Measurements from ENCODE around the gene MYO5B. TPM values are rescaled to one million over a fixed set of nuclear protein-coding genes. Genes with fewer than 3 reads are reported as not detected.

MYO5B gene
- polyA plus RNA-seq, 1 donor (not counting 4 experiments of a cell fraction or from before 2014, with no cell fraction given) = 6.8 TPM

DNA sequence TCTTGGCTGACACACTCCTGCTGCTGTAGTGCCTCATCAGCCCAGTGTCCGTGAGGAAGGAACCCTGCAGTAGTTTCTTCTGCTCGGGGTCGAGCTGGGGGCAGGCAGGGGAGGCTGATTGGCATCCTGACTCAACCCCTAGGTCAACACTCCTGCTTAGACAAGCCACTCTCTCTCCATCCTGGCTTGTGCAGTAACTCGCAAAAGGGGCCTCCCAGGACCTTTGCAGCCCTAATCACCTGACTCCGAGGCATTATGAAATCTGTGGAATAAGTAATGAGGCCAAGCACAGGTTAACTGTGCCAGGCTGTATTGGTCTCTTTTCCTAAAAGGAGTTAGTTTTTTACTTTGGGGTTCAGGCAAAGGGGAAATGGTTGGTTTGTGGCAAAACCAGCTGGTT lies 289.2 kb downstream of the MYO5B start:
- dilution Hi-C loops (cut with MboI; ENCODE audit: extremely low pct_ligation_motif_present, low sequenced_read_pairs) = no loop called here
- Histone ChIP-seq H3K27me3 (ENCODE audit: control insufficient read depth, extremely low read depth, insufficient read depth, low read length) (peaks cover 6% of the 10 kb centered on the region), H2AFZ (ENCODE audit: control insufficient read depth, low read length) (no peak overlapping the region), H3K4me3 (ENCODE audit: control insufficient read depth in 2 of 3, extremely low read depth in 1 of 3, insufficient read depth in 2 of 3, low read depth in 1 of 3, low read length in 3 of 3) (no peak overlapping the region), H3K36me3 (ENCODE audit: control insufficient read depth in 2 of 2, extremely low read depth in 1 of 2, insufficient read depth in 2 of 2, low read length in 2 of 2) (no peaks in the 10 kb centered on the region), H3K4me2 (ENCODE audit: control insufficient read depth, extremely low read depth, insufficient read depth, low read depth, low read length) (no peak overlapping the region), H3K27ac (ENCODE audit: control insufficient read depth, insufficient read depth, low read length) (no peak overlapping the region), H3K4me1 (ENCODE audit: control insufficient read depth, extremely low read depth, insufficient read depth, low read length) (no peaks in the 10 kb centered on the region), H4K20me1 (ENCODE audit: control insufficient read depth, extremely low read depth, insufficient read depth, low read length) (no peaks in the 10 kb centered on the region), H3K9ac (ENCODE audit: control insufficient read depth, extremely low read depth, insufficient read depth, low read length) (no peak overlapping the region), H3K79me2 (ENCODE audit: control insufficient read depth, insufficient read depth, low read length) (no peaks in the 10 kb centered on the region), H3K9me1 (ENCODE audit: control insufficient read depth, extremely low read depth, insufficient read depth, low read length) (no peaks in the 10 kb centered on the region), H3K9me3 (ENCODE audit: control insufficient read depth, low read depth, low read length) (no peaks in the 10 kb centered on the region)
- FAIRE-seq = no peak
- TF ChIP-seq EZH2 (IDR thresholded peaks at IDR 0.05; ENCODE audit: low read length) = no peak
- TF ChIP-seq, protein P1, sequence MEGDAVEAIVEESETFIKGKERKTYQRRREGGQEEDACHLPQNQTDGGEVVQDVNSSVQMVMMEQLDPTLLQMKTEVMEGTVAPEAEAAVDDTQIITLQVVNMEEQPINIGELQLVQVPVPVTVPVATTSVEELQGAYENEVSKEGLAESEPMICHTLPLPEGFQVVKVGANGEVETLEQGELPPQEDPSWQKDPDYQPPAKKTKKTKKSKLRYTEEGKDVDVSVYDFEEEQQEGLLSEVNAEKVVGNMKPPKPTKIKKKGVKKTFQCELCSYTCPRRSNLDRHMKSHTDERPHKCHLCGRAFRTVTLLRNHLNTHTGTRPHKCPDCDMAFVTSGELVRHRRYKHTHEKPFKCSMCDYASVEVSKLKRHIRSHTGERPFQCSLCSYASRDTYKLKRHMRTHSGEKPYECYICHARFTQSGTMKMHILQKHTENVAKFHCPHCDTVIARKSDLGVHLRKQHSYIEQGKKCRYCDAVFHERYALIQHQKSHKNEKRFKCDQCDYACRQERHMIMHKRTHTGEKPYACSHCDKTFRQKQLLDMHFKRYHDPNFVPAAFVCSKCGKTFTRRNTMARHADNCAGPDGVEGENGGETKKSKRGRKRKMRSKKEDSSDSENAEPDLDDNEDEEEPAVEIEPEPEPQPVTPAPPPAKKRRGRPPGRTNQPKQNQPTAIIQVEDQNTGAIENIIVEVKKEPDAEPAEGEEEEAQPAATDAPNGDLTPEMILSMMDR (optimal IDR thresholded peaks at IDR 0.05 in 1 of 3, IDR thresholded peaks at IDR 0.05 in 1 of 3, conservative IDR thresholded peaks at IDR 0.05 in 1 of 3; ENCODE audit: extremely low read depth in 1 of 3, insufficient read depth in 2 of 3, low read length in 3 of 3) = no peak
- DNase-seq (ENCODE audit: low read depth, low spot score) = no peak

DNA sequence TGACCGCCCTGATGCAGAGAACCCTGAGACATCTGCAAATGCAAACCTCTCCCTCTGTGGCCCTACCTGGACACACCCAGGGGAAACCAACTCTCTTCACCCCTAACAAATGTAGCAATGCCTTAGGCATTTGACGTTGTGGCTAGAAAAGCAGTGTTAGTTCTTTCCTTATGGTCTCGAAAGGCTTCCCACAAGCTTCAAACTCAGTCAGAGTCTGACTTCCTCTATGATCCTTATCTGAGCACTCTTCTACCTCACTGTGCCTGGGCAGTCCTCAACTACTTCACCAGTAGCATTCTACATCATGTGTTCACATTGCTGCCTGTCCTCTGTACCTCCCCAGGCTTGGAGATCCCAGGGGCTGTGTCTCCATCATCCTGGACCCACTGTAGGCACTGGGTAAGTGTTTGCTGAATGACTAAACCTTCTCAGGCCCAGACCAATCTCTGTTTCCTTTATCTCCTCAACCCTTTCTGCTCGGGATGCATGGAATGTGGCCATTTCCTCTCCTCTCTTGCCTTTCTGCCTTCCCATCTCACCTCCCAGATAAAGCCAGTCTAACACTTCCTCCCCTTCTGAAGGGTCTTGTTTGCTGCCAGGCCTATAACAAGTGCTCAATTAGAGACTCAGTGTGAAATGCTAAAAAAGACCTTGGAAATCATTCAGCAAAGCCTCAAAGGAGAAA lies 289.9 kb downstream of the MYO5B start:
- TF ChIP-seq EZH2 (IDR thresholded peaks at IDR 0.05; ENCODE audit: low read length) = no peak
- TF ChIP-seq, protein P1 (optimal IDR thresholded peaks at IDR 0.05 in 1 of 3, IDR thresholded peaks at IDR 0.05 in 1 of 3, conservative IDR thresholded peaks at IDR 0.05 in 1 of 3; ENCODE audit: extremely low read depth in 1 of 3, insufficient read depth in 2 of 3, low read length in 3 of 3) = no peak

More for the DNA sequence above, 289.9 kb downstream of the MYO5B start:
- H3K4me3 ChIP-seq (ENCODE audit: control insufficient read depth in 2 of 3, extremely low read depth in 1 of 3, insufficient read depth in 2 of 3, low read depth in 1 of 3, low read length in 3 of 3) = no peak overlapping the region
- peaks cover 6% of the 10 kb centered on the region for H3K27me3 ChIP-seq (ENCODE audit: control insufficient read depth, extremely low read depth, insufficient read depth, low read length)
- H3K4me2 ChIP-seq (ENCODE audit: control insufficient read depth, extremely low read depth, insufficient read depth, low read depth, low read length) = no peak overlapping the region
- H3K79me2 ChIP-seq (ENCODE audit: control insufficient read depth, insufficient read depth, low read length) = no peaks in the 10 kb centered on the region
- no peaks in the 10 kb centered on the region for H3K9me1 ChIP-seq (ENCODE audit: control insufficient read depth, extremely low read depth, insufficient read depth, low read length)
- no peak overlapping the region for H3K27ac ChIP-seq (ENCODE audit: control insufficient read depth, insufficient read depth, low read length)
- H3K4me1 ChIP-seq (ENCODE audit: control insufficient read depth, extremely low read depth, insufficient read depth, low read length) = no peaks in the 10 kb centered on the region
- dilution Hi-C loops (cut with MboI; ENCODE audit: extremely low pct_ligation_motif_present, low sequenced_read_pairs) = no loop called here
- no peak overlapping the region for H2AFZ ChIP-seq (ENCODE audit: control insufficient read depth, low read length)
- H3K9ac ChIP-seq (ENCODE audit: control insufficient read depth, extremely low read depth, insufficient read depth, low read length) = no peak overlapping the region
- H3K36me3 ChIP-seq (ENCODE audit: control insufficient read depth in 2 of 2, extremely low read depth in 1 of 2, insufficient read depth in 2 of 2, low read length in 2 of 2) = no peaks in the 10 kb centered on the region
- DNase-seq (ENCODE audit: low read depth, low spot score) (no peak), FAIRE-seq (no peak)
- no peaks in the 10 kb centered on the region for H4K20me1 ChIP-seq (ENCODE audit: control insufficient read depth, extremely low read depth, insufficient read depth, low read length)
- H3K9me3 ChIP-seq (ENCODE audit: control insufficient read depth, low read depth, low read length) = no peaks in the 10 kb centered on the region

Measured in keratinocyte (primary cell).